A673 (cell line): Measurements from ENCODE around the gene ANKS6.

Source experiments
- CTCF ChIP-seq: fragments of 300-800, 200-600 bp; sonication (generic); conservative IDR thresholded peaks from 2 replicates; pipeline ENCODE4 v1.5.1; 2017; ENCODE audit warnings: low read depth, mild to moderate bottlenecking, antibody characterized with exemption, low read length, moderate library complexity, mixed read lengths
- EZH2 ChIP-seq: fragments of 200-600 bp; sonication (generic); IDR thresholded peaks from 2 replicates; pipeline ENCODE4 v1.6.1; 2017; ENCODE audit warnings: borderline replicate concordance, low read depth, mild to moderate bottlenecking, mixed read lengths, antibody characterized with exemption, low read length; ENCODE audit not compliant: poor library complexity, severe bottlenecking

- TF ChIP-seq CTCF (no peak), EZH2 (no peak)
Observed at GRCh38 chr9:98795970-98796363, 388 bp downstream of the ANKS6 start.
